GM23338 (cell line): ENCODE measurements around the gene FBXL17. TPM values are rescaled to one million over a fixed set of nuclear protein-coding genes. Genes with fewer than 3 reads are reported as not detected.

ENCODE experiments used
- ATAC-seq: fragments of 200-7000 bp; cut with Tn5 transposase; 3 replicates; pipeline ENCODE4 v1.9.1; 2020
- DNase-seq: peaks from one replicate; pipeline ENCODE4 v3.0.0-alpha.2; 2015; ENCODE audit warnings: low spot score
- H2AFZ ChIP-seq: fragments of 200-600 bp; sonication (generic); 2 replicates; pipeline ENCODE4 v1.8.0; 2016; ENCODE audit warnings: antibody characterized with exemption, mild to moderate bottlenecking, moderate library complexity
- H3F3A ChIP-seq: fragments of 200-600 bp; sonication (generic); replicated peaks from 2 replicates; pipeline ENCODE4 v1.8.0; 2017; ENCODE audit warnings: antibody characterized with exemption, mixed run types, low read depth
- H3K27ac ChIP-seq: fragments of 200-600 bp; sonication (generic); 2 replicates; pipeline ENCODE4 v1.6.1; 2016; ENCODE audit warnings: low read depth
- H3K27me3 ChIP-seq: fragments of 200-600 bp; sonication (generic); 2 replicates; pipeline ENCODE4 v1.8.0; 2016; ENCODE audit warnings: mild to moderate bottlenecking, mixed run types, moderate library complexity; ENCODE audit not compliant: insufficient read depth
- H3K36me3 ChIP-seq: fragments of 200-600 bp; sonication (generic); 2 replicates; pipeline ENCODE4 v1.8.0; 2016; ENCODE audit warnings: mild to moderate bottlenecking; ENCODE audit not compliant: insufficient read depth
- H3K4me1 ChIP-seq: fragments of 200-600 bp; sonication (generic); 2 replicates; pipeline ENCODE4 v1.8.0; 2016; ENCODE audit warnings: mild to moderate bottlenecking, moderate library complexity; ENCODE audit not compliant: insufficient read depth
- H3K4me2 ChIP-seq: fragments of 200-600 bp; sonication (generic); 2 replicates; pipeline ENCODE4 v1.7.1; 2017; ENCODE audit warnings: mixed run types
- H3K4me3 ChIP-seq: fragments of 200-600 bp; sonication (generic); 2 replicates; pipeline ENCODE4 v1.6.1; 2016; ENCODE audit warnings: mixed run types
- H3K79me2 ChIP-seq: fragments of 200-600 bp; sonication (generic); replicated peaks from 2 replicates; pipeline ENCODE4 v1.8.0; 2017; ENCODE audit warnings: mild to moderate bottlenecking; ENCODE audit not compliant: insufficient read depth
- H3K9me2 ChIP-seq: fragments of 200-600 bp; sonication (generic); 2 replicates; pipeline ENCODE4 v1.8.0; 2017; ENCODE audit not compliant: insufficient read depth
- H4K20me1 ChIP-seq: fragments of 200-600 bp; sonication (generic); replicated peaks from 2 replicates; pipeline ENCODE4 v1.8.0; 2017; ENCODE audit warnings: mild to moderate bottlenecking; ENCODE audit not compliant: insufficient read depth
- H3K27ac Mint-ChIP-seq: 2 replicates; pipeline ENCODE4 v1.8.0; 2020; ENCODE audit warnings: inconsistent platforms, mild to moderate bottlenecking, moderate library complexity, mixed read lengths
- H3K27me3 Mint-ChIP-seq: 3 replicates; pipeline ENCODE4 v1.8.0; 2022; ENCODE audit warnings: low read depth, mild to moderate bottlenecking, moderate library complexity, mixed read lengths, inconsistent platforms; ENCODE audit not compliant: insufficient read depth, poor library complexity
- H3K36me3 Mint-ChIP-seq: 3 replicates; pipeline ENCODE4 v1.8.0; 2021; ENCODE audit warnings: low read depth, mild to moderate bottlenecking, inconsistent platforms, moderate library complexity, mixed read lengths
- H3K4me1 Mint-ChIP-seq: 3 replicates; pipeline ENCODE4 v1.8.0; 2020; ENCODE audit warnings: mild to moderate bottlenecking, inconsistent platforms, mixed read lengths
- H3K4me3 Mint-ChIP-seq: 3 replicates; pipeline ENCODE4 v1.8.0; 2021; ENCODE audit warnings: moderate library complexity, mild to moderate bottlenecking, inconsistent platforms, mixed read lengths
- H3K9me3 Mint-ChIP-seq: 3 replicates; pipeline ENCODE4 v1.8.0; 2020; ENCODE audit warnings: moderate library complexity, mild to moderate bottlenecking, inconsistent platforms, mixed read lengths
- CREB1 ChIP-seq: fragments of 250-450 bp; sonication (Bioruptor Pico); IDR thresholded peaks from 2 replicates; pipeline ENCODE4 v1.5.0; 2020; ENCODE audit warnings: low read depth, mild to moderate bottlenecking, moderate library complexity
- CTCF ChIP-seq, 2 experiments: fragments of 200-600 bp in 1 of 2; sonication (generic) in 1 of 2; conservative IDR thresholded peaks; 2 replicates each; pipeline versions ENCODE4 v1.5.1 to v1.6.1; 2016 to 2017; ENCODE audit warnings: antibody characterized with exemption in 2 of 2, low read depth in 2 of 2, mild to moderate bottlenecking in 2 of 2, moderate library complexity in 1 of 2
- ETS1 ChIP-seq: IDR thresholded peaks from 2 replicates; pipeline ENCODE4 v1.6.1; 2016; ENCODE audit warnings: antibody characterized with exemption
- EZH2 ChIP-seq: fragments of 200-600 bp; sonication (generic); IDR thresholded peaks from one replicate; pipeline ENCODE4 v1.8.0; 2017; ENCODE audit warnings: antibody characterized with exemption, mild to moderate bottlenecking, low read depth; ENCODE audit not compliant: unreplicated experiment
- EZH2phosphoT487 ChIP-seq: fragments of 200-600 bp; sonication (generic); IDR thresholded peaks from one replicate; pipeline ENCODE4 v1.8.1; 2018; ENCODE audit warnings: antibody characterized with exemption; ENCODE audit not compliant: unreplicated experiment
- JUNB ChIP-seq: IDR thresholded peaks from one replicate; pipeline ENCODE4 v1.6.1; 2016; ENCODE audit warnings: antibody characterized with exemption; ENCODE audit not compliant: unreplicated experiment
- NANOG ChIP-seq: IDR thresholded peaks from 2 replicates; pipeline ENCODE4 v1.6.1; 2016; ENCODE audit warnings: antibody characterized with exemption, borderline replicate concordance
- POLR2AphosphoS5 ChIP-seq: IDR thresholded peaks from 2 replicates; pipeline ENCODE4 v1.6.1; 2016; ENCODE audit warnings: antibody characterized with exemption, low read depth
- STAT1 ChIP-seq: IDR thresholded peaks from one replicate; pipeline ENCODE4 v1.6.1; 2016; ENCODE audit warnings: antibody characterized with exemption; ENCODE audit not compliant: unreplicated experiment
- ZNF114 ChIP-seq: fragments of 250-450 bp; sonication (Bioruptor Pico); IDR thresholded peaks from 2 replicates; pipeline ENCODE4 v1.5.0; 2020; ENCODE audit warnings: mild to moderate bottlenecking, moderate library complexity
- ZNF331 ChIP-seq: fragments of 250-450 bp; sonication (Bioruptor Pico); IDR thresholded peaks from 2 replicates; pipeline ENCODE4 v1.5.0; 2020; ENCODE audit warnings: low read depth, mild to moderate bottlenecking, moderate library complexity
- polyA plus RNA-seq: library from polyadenylated mRNA; unstranded; fragments of >200 nt; fragmentation: Nextera tagmentation; extraction: Ambion mirVana; gene quantifications from 2 replicates; pipeline ENCODE4 v1.2.1, GENCODE V29; 2016
- total RNA-seq: library from RNA; depleted of rRNA; stranded (reverse); fragments of >200 nt; shearing (Covaris generic); gene quantifications from 2 replicates; pipeline ENCODE4 v1.2.3, GENCODE V29; 2014
- TF ChIP-seq, protein P1 (sequence below): IDR thresholded peaks from one replicate; pipeline ENCODE4 v1.6.1; 2018; ENCODE audit warnings: antibody characterized with exemption; ENCODE audit not compliant: unreplicated experiment
- TF ChIP-seq, protein P2 (sequence below): fragments of 250-450 bp; sonication (Bioruptor Pico); IDR thresholded peaks from 2 replicates; pipeline ENCODE4 v1.5.0; 2020; ENCODE audit warnings: mild to moderate bottlenecking, moderate library complexity

Gene FBXL17
- total and polyA plus RNA-seq, 2 experiments from 2014 or later = 2.0 to 2.7 TPM

- Histone ChIP-seq H3K9me2 (no peaks in the 10 kb centered on the region), H3K36me3 (no peaks in the 10 kb centered on the region), H3K4me2 (no peak overlapping the region), H2AFZ (no peak overlapping the region), H3K27ac (no peak overlapping the region), H3K27me3 (no peaks in the 10 kb centered on the region), H4K20me1 (no peaks in the 10 kb centered on the region), H3F3A (no peaks in the 10 kb centered on the region), H3K79me2 (no peaks in the 10 kb centered on the region), H3K4me1 (no peaks in the 10 kb centered on the region), H3K4me3 (no peak overlapping the region)
- ATAC-seq (no peak), DNase-seq (no peak)
- no peak for TF ChIP-seq STAT1
- TF ChIP-seq, protein P1, sequence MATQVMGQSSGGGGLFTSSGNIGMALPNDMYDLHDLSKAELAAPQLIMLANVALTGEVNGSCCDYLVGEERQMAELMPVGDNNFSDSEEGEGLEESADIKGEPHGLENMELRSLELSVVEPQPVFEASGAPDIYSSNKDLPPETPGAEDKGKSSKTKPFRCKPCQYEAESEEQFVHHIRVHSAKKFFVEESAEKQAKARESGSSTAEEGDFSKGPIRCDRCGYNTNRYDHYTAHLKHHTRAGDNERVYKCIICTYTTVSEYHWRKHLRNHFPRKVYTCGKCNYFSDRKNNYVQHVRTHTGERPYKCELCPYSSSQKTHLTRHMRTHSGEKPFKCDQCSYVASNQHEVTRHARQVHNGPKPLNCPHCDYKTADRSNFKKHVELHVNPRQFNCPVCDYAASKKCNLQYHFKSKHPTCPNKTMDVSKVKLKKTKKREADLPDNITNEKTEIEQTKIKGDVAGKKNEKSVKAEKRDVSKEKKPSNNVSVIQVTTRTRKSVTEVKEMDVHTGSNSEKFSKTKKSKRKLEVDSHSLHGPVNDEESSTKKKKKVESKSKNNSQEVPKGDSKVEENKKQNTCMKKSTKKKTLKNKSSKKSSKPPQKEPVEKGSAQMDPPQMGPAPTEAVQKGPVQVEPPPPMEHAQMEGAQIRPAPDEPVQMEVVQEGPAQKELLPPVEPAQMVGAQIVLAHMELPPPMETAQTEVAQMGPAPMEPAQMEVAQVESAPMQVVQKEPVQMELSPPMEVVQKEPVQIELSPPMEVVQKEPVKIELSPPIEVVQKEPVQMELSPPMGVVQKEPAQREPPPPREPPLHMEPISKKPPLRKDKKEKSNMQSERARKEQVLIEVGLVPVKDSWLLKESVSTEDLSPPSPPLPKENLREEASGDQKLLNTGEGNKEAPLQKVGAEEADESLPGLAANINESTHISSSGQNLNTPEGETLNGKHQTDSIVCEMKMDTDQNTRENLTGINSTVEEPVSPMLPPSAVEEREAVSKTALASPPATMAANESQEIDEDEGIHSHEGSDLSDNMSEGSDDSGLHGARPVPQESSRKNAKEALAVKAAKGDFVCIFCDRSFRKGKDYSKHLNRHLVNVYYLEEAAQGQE = no peak
- TF ChIP-seq ZNF331 = no peak
- no peak for TF ChIP-seq POLR2AphosphoS5
- no peak for TF ChIP-seq EZH2
- TF ChIP-seq ZNF114 (CRISPR knock-in tag) = no peak
- no peak for TF ChIP-seq ETS1
- no peak for TF ChIP-seq NANOG
- TF ChIP-seq CTCF (conservative IDR thresholded peaks at IDR 0.05; ENCODE audit: low read depth in 2 of 2) = no peak
- TF ChIP-seq EZH2phosphoT487 = no peak
- no peak for TF ChIP-seq JUNB
- TF ChIP-seq, protein P2, sequence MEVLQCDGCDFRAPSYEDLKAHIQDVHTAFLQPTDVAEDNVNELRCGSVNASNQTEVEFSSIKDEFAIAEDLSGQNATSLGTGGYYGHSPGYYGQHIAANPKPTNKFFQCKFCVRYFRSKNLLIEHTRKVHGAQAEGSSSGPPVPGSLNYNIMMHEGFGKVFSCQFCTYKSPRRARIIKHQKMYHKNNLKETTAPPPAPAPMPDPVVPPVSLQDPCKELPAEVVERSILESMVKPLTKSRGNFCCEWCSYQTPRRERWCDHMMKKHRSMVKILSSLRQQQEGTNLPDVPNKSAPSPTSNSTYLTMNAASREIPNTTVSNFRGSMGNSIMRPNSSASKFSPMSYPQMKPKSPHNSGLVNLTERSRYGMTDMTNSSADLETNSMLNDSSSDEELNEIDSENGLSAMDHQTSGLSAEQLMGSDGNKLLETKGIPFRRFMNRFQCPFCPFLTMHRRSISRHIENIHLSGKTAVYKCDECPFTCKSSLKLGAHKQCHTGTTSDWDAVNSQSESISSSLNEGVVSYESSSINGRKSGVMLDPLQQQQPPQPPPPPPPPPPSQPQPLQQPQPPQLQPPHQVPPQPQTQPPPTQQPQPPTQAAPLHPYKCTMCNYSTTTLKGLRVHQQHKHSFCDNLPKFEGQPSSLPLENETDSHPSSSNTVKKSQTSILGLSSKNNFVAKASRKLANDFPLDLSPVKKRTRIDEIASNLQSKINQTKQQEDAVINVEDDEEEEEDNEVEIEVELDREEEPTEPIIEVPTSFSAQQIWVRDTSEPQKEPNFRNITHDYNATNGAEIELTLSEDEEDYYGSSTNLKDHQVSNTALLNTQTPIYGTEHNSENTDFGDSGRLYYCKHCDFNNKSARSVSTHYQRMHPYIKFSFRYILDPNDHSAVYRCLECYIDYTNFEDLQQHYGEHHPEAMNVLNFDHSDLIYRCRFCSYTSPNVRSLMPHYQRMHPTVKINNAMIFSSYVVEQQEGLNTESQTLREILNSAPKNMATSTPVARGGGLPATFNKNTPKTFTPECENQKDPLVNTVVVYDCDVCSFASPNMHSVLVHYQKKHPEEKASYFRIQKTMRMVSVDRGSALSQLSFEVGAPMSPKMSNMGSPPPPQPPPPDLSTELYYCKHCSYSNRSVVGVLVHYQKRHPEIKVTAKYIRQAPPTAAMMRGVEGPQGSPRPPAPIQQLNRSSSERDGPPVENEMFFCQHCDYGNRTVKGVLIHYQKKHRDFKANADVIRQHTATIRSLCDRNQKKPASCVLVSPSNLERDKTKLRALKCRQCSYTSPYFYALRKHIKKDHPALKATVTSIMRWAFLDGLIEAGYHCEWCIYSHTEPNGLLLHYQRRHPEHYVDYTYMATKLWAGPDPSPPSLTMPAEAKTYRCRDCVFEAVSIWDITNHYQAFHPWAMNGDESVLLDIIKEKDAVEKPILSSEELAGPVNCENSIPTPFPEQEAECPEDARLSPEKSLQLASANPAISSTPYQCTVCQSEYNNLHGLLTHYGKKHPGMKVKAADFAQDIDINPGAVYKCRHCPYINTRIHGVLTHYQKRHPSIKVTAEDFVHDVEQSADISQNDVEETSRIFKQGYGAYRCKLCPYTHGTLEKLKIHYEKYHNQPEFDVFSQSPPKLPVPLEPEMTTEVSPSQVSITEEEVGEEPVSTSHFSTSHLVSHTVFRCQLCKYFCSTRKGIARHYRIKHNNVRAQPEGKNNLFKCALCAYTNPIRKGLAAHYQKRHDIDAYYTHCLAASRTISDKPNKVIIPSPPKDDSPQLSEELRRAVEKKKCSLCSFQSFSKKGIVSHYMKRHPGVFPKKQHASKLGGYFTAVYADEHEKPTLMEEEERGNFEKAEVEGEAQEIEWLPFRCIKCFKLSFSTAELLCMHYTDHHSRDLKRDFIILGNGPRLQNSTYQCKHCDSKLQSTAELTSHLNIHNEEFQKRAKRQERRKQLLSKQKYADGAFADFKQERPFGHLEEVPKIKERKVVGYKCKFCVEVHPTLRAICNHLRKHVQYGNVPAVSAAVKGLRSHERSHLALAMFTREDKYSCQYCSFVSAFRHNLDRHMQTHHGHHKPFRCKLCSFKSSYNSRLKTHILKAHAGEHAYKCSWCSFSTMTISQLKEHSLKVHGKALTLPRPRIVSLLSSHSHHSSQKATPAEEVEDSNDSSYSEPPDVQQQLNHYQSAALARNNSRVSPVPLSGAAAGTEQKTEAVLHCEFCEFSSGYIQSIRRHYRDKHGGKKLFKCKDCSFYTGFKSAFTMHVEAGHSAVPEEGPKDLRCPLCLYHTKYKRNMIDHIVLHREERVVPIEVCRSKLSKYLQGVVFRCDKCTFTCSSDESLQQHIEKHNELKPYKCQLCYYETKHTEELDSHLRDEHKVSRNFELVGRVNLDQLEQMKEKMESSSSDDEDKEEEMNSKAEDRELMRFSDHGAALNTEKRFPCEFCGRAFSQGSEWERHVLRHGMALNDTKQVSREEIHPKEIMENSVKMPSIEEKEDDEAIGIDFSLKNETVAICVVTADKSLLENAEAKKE (CRISPR knock-in tag) = no peak
- TF ChIP-seq CREB1 = no peak
- H3K4me1 Mint-ChIP-seq = no peaks in the 10 kb centered on the region
- no peaks in the 10 kb centered on the region for H3K27me3 Mint-ChIP-seq
- H3K9me3 Mint-ChIP-seq = no peaks in the 10 kb centered on the region
- no peaks in the 10 kb centered on the region; the same call in 2 of the 3 replicates for H3K36me3 Mint-ChIP-seq
- H3K27ac Mint-ChIP-seq = no peak overlapping the region
- no peak overlapping the region for H3K4me3 Mint-ChIP-seq
Observed at GRCh38 chr5:108220834-108221233, 161.1 kb downstream of the FBXL17 start.
